GM06990 (cell line): ENCODE results near the gene PLCL1.

Experiments used
- DNase-seq: peaks from one replicate; pipeline ENCODE4 v3.0.0-alpha.2; 2011; ENCODE audit not compliant: insufficient read length; ENCODE audit errors: extremely low read depth
- H3K27me3 ChIP-seq: replicated peaks from 2 replicates; pipeline ENCODE4 v1.6.0; 2011; ENCODE audit warnings: low read length; ENCODE audit not compliant: control insufficient read depth, insufficient read depth
- H3K36me3 ChIP-seq: 2 replicates; pipeline ENCODE4 v1.5.1; 2011; ENCODE audit warnings: low read length; ENCODE audit not compliant: control insufficient read depth, insufficient read depth
- H3K4me3 ChIP-seq: replicated peaks from 2 replicates; pipeline ENCODE4 v1.5.1; 2011; ENCODE audit warnings: low read depth, mild to moderate bottlenecking, control low read depth, low read length
- TF ChIP-seq, protein P1 (sequence below): IDR thresholded peaks from 2 replicates; pipeline ENCODE4 v1.5.1; 2011; ENCODE audit warnings: low read length, control low read depth, mild to moderate bottlenecking, inconsistent platforms; ENCODE audit not compliant: insufficient read depth, poor library complexity, severe bottlenecking

The PLCL1 gene

DNA sequence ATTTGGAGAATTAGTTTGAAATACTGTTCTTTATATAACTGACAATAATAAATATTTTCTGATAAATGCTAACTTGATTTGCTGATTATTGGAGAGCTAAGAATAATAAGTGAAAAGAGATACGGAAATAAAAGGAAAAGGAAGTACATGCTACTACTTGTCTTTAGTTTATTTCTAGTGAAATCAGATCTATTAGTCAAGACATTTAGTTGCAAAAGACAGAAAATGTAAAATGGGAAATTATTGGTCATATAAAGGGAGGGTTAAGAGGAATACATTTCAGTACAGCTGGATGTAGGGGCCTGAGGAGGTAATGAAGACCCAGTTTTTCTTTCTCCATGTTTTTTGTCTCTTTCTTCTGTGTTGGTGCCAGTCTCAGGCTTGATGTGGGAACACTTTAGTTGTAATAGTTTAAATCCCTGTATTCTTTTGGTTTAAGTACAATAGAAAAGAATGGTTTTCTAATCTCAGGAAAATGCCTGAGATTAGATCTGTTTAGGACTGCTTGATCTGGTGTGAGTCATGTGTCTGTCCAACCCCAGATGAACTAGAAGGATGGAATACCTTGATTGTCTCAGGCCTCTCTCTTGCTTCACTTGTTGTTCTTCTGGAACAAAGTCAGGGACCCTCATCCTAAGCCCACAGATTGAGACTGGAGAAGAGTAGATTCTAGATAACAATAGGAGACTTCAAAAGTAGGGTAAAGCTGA, 58.0 kb downstream of the PLCL1 start:
- H3K27me3 ChIP-seq = no peaks in the 10 kb centered on the region
- H3K4me3 ChIP-seq = no peak overlapping the region
- no peaks in the 10 kb centered on the region for H3K36me3 ChIP-seq
- TF ChIP-seq, protein P1, sequence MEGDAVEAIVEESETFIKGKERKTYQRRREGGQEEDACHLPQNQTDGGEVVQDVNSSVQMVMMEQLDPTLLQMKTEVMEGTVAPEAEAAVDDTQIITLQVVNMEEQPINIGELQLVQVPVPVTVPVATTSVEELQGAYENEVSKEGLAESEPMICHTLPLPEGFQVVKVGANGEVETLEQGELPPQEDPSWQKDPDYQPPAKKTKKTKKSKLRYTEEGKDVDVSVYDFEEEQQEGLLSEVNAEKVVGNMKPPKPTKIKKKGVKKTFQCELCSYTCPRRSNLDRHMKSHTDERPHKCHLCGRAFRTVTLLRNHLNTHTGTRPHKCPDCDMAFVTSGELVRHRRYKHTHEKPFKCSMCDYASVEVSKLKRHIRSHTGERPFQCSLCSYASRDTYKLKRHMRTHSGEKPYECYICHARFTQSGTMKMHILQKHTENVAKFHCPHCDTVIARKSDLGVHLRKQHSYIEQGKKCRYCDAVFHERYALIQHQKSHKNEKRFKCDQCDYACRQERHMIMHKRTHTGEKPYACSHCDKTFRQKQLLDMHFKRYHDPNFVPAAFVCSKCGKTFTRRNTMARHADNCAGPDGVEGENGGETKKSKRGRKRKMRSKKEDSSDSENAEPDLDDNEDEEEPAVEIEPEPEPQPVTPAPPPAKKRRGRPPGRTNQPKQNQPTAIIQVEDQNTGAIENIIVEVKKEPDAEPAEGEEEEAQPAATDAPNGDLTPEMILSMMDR = no peak
- no peak for DNase-seq

DNA sequence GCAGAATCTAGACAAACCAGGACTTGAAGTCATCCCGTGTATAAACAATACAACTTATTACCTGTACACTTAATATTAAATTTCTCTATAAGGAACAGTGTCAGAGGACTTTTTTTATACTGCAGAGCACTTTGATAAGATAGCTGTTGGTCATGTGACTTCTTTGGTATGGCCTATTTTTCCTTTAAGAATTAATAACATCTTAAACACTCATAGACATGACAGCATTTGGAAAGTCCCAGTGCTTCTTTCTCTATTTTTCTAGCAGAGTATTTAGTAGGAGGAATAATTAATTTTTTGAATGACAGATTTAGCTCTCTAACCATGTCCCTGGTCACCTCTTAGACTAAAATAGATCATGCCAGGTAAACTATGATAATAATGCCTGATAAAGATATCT, 59.4 kb downstream of the PLCL1 start:
- Histone ChIP-seq H3K36me3 (no peaks in the 10 kb centered on the region), H3K4me3 (no peak overlapping the region), H3K27me3 (no peaks in the 10 kb centered on the region)
- TF ChIP-seq, protein P1 = no peak
- DNase-seq = no peak

DNA sequence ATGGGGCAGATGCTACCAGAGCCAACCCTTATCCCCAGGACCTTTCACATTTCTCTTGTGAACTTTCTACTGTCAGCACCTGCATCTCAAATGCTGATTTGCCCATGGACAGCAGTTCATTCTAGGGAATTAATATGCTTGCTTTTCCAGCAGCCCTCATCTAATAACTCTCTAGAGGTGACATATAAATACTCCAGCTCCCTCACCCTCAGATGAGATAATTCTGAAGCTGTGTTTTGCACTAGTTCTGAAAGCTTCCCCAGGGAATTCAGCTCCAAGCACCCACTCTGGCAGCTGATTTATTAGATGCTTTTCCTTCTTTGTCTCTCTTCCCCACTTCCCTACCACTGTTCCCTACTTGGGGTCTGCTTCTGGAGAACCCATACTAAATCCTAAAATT, 62.1 kb downstream of the PLCL1 start:
- H3K36me3 ChIP-seq = no peaks in the 10 kb centered on the region
- DNase-seq = no peak

DNA sequence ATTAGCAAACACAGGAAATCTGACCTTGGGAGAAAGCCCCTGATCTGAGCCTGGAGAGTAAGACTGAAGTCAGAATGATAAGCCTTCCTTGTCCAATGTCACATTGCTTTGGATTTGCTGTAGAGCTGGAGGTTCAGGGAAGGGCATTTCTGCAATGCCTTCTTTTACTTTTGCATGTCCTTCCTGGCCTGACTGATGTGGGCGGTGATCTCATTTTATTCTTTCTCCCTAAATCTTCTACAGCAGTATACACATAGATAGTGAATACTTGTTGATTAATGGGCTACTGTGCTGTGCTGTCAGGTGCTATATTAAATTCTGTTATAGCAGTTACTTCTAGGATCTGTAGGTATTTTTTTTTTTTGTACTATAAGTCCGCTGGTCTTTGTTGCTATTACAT, 62.6 kb downstream of the PLCL1 start:
- Histone ChIP-seq H3K27me3 (no peaks in the 10 kb centered on the region), H3K36me3 (no peaks in the 10 kb centered on the region), H3K4me3 (no peak overlapping the region)
- no peak for DNase-seq
- TF ChIP-seq, protein P1 = no peak

More for the DNA sequence above, 62.1 kb downstream of the PLCL1 start:
- Histone ChIP-seq H3K27me3 (no peaks in the 10 kb centered on the region), H3K4me3 (no peak overlapping the region)
- TF ChIP-seq, protein P1 = no peak

DNA sequence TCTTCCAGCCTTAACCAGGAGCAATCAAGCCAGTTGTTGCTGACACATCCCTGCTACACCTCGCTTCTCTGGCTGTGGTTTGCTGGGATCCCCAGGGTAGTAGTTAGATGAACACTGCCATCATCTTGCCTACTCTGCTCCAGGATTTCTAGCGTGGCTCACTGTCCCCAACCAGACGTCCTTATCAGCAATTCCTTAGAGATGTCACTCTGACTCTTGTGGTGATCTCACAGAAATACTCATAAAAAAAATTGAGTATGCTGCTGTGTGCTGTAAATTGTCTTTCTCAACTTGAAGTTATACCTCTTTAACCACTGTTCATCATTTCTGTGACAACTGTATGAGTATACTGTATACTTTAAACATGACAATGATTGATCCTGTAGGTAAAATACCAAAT, 63.2 kb downstream of the PLCL1 start:
- no peak overlapping the region for H3K4me3 ChIP-seq
- TF ChIP-seq, protein P1 = no peak
- no peaks in the 10 kb centered on the region for H3K27me3 ChIP-seq
- no peaks in the 10 kb centered on the region for H3K36me3 ChIP-seq
- DNase-seq = no peak

DNA sequence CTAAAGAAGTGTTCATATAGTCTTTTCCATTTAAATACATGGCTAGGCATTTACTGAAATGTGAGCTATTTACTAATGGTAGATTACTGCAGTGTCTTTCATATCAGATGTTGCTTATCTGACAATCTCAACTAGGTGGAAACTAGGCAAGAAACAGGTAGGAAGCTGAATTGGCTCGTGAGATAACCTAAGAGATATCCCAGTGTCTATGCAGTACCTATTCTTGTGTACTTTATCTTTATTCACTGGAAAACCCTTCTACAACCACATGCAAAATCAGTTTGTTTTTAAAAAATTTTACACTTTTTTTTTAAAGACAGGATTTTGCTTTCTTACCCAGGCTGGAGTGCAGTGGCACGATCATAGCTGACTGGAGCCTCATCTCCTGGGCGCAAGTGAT, 63.8 kb downstream of the PLCL1 start:
- Histone ChIP-seq H3K36me3 (no peaks in the 10 kb centered on the region), H3K27me3 (no peaks in the 10 kb centered on the region), H3K4me3 (no peak overlapping the region)
- no peak for DNase-seq
- TF ChIP-seq, protein P1 = no peak
